Measurements from ENCODE around the gene COX6A2.

- TF ChIP-seq, protein P1, sequence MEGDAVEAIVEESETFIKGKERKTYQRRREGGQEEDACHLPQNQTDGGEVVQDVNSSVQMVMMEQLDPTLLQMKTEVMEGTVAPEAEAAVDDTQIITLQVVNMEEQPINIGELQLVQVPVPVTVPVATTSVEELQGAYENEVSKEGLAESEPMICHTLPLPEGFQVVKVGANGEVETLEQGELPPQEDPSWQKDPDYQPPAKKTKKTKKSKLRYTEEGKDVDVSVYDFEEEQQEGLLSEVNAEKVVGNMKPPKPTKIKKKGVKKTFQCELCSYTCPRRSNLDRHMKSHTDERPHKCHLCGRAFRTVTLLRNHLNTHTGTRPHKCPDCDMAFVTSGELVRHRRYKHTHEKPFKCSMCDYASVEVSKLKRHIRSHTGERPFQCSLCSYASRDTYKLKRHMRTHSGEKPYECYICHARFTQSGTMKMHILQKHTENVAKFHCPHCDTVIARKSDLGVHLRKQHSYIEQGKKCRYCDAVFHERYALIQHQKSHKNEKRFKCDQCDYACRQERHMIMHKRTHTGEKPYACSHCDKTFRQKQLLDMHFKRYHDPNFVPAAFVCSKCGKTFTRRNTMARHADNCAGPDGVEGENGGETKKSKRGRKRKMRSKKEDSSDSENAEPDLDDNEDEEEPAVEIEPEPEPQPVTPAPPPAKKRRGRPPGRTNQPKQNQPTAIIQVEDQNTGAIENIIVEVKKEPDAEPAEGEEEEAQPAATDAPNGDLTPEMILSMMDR (IDR thresholded peaks at IDR 0.05): no peak
- no peak for TF ChIP-seq POLR2A (IDR thresholded peaks at IDR 0.05)
Measured at GRCh38 chr16:31395647-31396046, 32.5 kb downstream of the COX6A2 start.
